Fibroblast of skin of abdomen (primary cell): Measurements from ENCODE around the gene SH3BGR.

Source experiments
- DNase-seq: peaks from one replicate; pipeline ENCODE4 v3.0.0-alpha.2; 2013

Gene SH3BGR

DNA sequence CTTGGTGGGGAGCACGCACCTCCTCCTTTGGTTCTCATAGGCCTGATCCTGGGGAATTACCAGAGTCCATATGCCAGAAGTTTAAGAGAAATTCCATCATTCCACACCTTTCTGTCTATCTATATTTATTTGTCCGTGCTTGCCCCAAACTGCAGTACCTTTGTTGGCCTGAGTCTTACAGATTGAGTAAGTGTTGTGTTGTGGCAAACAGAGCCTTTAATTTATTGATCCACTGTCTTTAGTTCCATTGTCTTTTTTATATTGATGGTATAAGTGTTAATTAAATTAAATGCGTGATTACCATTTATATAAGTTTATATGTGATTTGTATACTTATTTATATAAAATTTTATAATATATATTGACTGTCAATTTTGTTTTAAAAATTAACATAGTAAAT lies 4.9 kb downstream of the SH3BGR start:
- DNase-seq = no peak

DNA sequence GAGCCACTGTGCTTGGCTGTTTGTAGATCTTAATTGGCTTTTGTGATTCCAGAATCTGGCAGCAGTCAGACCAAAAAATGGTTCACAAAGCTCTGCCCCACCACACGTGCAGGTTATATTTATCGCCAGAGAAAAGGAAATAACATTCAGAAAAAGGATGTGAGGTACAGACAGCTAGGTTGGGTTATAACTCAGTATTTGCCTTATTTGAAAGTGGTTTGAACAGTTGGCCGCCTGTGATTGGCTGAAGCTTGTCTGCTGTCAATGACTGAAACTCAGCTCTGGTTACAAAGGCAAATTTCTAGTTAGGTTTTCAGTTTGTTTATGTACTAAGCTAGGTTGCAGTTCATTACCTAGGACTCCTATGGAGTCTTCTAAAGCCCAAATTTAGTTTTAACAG lies 9.6 kb downstream of the SH3BGR start:
- no peak for DNase-seq

- no peak for DNase-seq
Measured at GRCh38 chr21:39463308-39463707, 11.5 kb downstream of the SH3BGR start.

GRCh38 chr21:39466584-39466983 lies 14.8 kb downstream of the SH3BGR start:
- DNase-seq = no peak

- no peak for DNase-seq
Measured at GRCh38 chr21:39467746-39468145, 16.0 kb downstream of the SH3BGR start.

DNA sequence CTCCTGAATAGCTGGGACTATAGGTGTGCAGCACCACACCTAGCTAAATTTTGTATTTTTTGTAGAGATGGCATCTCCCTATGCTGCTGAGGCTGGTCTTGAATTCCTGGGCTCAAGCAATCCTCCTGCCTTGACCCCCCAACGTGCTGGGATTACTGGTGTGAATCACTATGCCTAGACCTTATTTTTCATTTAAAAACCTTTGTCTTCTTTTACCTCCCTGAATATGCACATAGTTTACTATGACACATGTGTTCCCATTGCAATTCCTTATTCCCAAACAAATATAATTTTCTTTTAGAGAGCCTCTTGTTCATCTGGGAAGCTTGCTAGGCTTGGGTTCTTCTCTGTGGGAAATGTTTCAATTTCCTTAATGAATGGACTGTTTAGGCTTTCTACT lies 16.8 kb downstream of the SH3BGR start:
- DNase-seq = no peak

- no peak for DNase-seq
Measured at GRCh38 chr21:39471598-39471997, 19.8 kb downstream of the SH3BGR start.

- no peak for DNase-seq
Measured at GRCh38 chr21:39472786-39473185, 21.0 kb downstream of the SH3BGR start.

- DNase-seq = no peak
Measured at GRCh38 chr21:39474611-39475010, 22.8 kb downstream of the SH3BGR start.

- no peak for DNase-seq
Measured at GRCh38 chr21:39479164-39479813, 27.5 kb downstream of the SH3BGR start.

GRCh38 chr21:39479814-39480182 lies 28.0 kb downstream of the SH3BGR start:
- DNase-seq = no peak

DNA sequence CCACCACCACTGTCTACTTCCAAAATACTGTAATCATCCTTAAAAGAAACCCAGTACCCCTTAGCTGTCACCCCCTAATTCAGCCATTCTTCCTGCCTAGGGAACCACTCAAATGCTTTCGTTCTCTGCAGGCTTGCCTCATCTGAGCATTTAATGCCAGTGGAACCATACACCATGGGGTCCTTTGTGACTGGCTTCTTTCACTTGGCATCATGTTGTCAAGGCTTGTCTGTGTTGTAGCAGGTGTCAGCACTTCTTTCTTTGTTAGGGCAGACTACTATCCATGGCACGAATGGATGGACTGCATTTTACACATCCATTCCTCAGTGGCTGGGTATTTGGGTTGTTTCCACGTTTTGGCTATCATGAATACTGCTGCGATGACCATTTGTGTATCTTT lies 28.5 kb downstream of the SH3BGR start:
- DNase-seq = no peak

GRCh38 chr21:39481886-39482285 lies 30.1 kb downstream of the SH3BGR start:
- DNase-seq = no peak

DNA sequence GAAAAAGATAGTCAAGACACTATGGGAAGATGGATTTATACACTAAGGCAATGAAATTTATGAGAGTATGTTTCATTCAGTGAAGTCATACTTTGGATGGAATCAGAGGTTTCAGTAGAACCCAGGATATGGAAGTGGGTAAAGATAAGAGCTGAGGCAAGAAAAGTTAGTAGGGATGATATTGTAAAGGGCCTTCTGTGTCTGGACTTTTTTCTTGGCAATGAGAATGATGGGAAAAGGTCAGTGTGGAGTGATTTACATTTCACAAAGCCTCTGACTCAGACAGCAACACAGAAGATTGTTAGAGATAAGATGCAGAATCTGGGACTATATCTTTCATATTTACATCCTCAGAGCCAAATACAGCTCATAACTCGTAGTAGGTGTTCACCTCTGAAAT lies 32.1 kb downstream of the SH3BGR start:
- DNase-seq = peak; percentile 53

GRCh38 chr21:39484711-39485276 lies 33.0 kb downstream of the SH3BGR start:
- DNase-seq = peak; percentile 49

- DNase-seq = no peak
Measured at GRCh38 chr21:39489380-39489924, 37.7 kb downstream of the SH3BGR start.

DNA sequence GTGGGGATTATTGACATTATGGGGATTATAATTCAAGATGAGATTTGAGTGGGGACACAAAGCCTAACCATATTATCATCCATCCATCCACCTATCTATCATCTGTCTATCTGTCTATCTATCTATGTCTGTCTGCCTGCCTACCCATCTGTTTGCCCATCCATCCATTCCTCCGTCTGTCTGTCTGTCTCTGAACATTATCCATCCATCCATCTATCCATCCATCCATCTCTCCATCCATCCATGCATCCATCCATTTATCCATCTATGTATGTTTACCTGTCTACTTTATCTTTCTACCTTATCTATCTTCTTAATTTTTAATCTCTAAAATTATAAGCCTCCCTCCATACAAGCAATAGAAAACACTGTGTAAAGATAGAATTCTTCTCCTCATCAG lies 47.4 kb downstream of the SH3BGR start:
- DNase-seq = no peak

GRCh38 chr21:39502631-39503030 lies 50.9 kb downstream of the SH3BGR start:
- DNase-seq = no peak

DNA sequence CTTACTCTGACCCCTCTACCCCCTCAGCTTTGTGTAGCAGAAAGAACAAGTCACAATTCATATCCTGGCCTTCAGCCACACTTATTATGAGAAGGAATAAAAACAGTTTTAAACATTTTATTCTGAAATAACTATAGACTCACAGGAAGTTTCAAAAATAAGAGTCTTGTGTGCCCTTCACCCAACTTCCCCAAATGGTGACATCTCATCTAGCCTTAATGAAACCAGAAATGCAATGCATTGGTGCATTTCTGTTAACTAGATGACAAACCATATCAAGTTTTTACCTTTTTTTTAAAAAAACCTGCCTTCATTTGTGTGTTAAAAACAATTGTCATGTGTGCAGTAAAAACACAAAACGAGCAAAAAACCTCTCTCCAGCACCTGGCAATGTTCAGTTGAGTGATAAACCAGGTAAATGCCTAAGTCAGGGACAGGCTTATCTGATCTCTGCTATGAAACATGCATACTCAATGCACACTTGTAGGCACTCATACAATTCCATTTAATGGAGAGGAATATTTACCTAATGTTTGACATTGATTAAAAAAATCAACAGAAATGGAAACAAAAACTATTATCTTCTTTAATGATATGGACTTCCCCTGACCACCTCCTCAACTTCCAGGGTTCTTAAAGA lies 51.5 kb downstream of the SH3BGR start:
- DNase-seq = no peak

- DNase-seq = no peak
Measured at GRCh38 chr21:39504230-39504629, 52.5 kb downstream of the SH3BGR start.

DNA sequence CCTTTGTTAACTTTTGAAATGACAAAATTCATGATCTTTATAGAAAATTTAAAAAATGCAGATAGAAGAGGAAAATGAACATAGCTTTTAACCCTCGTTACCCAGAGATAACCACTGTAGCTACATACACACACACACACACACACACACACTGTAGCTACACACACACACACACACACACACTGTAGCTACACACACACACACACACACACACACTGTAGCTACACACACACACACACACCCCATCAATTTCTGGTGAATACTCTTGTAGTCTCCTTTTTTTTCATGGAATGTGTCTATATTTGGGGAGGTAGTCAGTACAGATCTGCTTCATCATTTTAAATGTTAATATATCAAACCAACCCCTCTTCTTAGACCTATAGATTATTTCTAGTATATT lies 58.5 kb downstream of the SH3BGR start:
- no peak for DNase-seq

DNA sequence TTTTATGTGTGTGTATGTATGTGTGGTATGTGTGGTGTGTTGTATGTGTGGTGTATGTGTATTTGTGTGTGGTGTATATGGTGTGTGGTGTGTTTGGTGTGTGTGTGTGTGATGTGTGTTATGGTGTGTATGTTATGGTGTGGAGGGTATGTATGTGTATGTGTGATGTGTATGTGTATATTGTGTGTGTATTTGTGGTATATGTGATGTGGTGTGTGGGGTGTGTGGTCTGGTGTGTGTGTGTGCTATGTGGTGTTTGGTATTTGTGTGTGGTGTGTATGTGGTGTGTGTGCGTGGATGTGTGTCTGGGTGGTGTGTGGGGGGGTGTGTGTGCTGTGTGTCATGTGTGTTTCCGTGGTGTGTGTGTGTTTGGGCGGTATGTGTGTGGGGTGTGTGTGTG lies 59.3 kb downstream of the SH3BGR start:
- DNase-seq = no peak

DNA sequence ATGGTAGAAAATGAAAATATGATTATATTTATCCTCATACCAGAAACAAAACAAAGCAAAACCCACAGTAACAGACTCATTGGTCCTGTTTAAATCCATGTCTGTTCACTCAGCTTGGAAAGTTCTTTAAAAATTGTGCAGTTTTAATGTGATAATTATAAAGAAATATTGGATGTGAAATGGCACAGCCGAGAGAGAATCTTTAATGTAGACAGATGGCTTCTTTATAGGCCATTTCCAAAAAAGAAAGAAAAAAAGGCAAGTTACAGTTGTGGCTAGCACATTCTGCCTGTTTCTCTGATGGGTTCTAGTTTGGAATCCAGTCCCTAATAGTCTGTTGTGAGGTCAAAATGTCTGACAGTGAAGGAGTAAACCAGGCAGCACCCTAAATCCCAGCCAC lies 62.0 kb downstream of the SH3BGR start:
- no peak for DNase-seq
